ENCODE data around the gene PCDHGC3. TPM values are rescaled to one million over a fixed set of nuclear protein-coding genes. Genes with fewer than 3 reads are reported as not detected.
A peak's percentile ranks its signal among the peaks of the same experiment; 100 is the strongest.

The PCDHGC3 gene
- total and polyA plus RNA-seq, 7 experiments from 2014 or later, result 0.14 to 0.76 (median 0.16) TPM; not detected in 1

GRCh38 chr5:141476132-141476911 is 556 bp downstream of the PCDHGC3 start:
- intact Hi-C loops (cut with micrococcal nuclease), result loop anchor here (5.0 kb wide), 2 partner anchors 36 to 54 kb away; partner anchors contain the start of gene PCDHGA11 (in 1 of the 2)
- Histone ChIP-seq H3K4me1 (ENCODE audit: control insufficient read depth in 2 of 2, insufficient read depth in 2 of 2, low read length in 2 of 2) (peaks cover 5 to 13% of the 10 kb centered on the region in 2 donors), H3K4me3 (ENCODE audit: low read length) (peak overlapping the region; percentile 67), H3K27me3 (ENCODE audit: control insufficient read depth in 2 of 2, insufficient read depth in 2 of 2, low read length in 2 of 2) (peaks cover 1 to 13% of the 10 kb centered on the region in 2 donors), H3K9me3 (ENCODE audit: control insufficient read depth in 2 of 3, low read length in 3 of 3) (no peaks in the 10 kb centered on the region), H3K27ac (ENCODE audit: low read depth, low read length) (no peak overlapping the region), H3K36me3 (ENCODE audit: control insufficient read depth in 2 of 3, insufficient read depth in 3 of 3, low read length in 3 of 3) (no peaks in the 10 kb centered on the region)
- no peaks in the 10 kb centered on the region for H3K36me3 Mint-ChIP-seq
- DNase-seq (peak in 1 of 9 donors; percentile 9), ATAC-seq (no peak)
- H3K4me1 Mint-ChIP-seq, result peaks cover 16 to 32% (median 29%) of the 10 kb centered on the region in 7 donors
- ChIA-PET CTCF (no interaction called here), POLR2A (no interaction called here)
- peaks cover 0 to 3% (median 0%) of the 10 kb centered on the region in 11 donors for H3K9me3 Mint-ChIP-seq
- peak overlapping the region in 2 of 9 donors; percentile 21 to 87 for H3K27ac Mint-ChIP-seq
- H3K4me3 Mint-ChIP-seq, result peak overlapping the region; percentile 83 to 95 (median 91)
- H3K27me3 Mint-ChIP-seq, result peaks cover 57 to 73% (median 62%) of the 10 kb centered on the region in 5 donors

GRCh38 chr5:141477044-141477575 is 1.3 kb downstream of the PCDHGC3 start:
- H3K27me3 ChIP-seq (ENCODE audit: control insufficient read depth in 2 of 2, insufficient read depth in 2 of 2, low read length in 2 of 2), result peaks cover 0 to 13% of the 10 kb centered on the region in 2 donors
- ChIA-PET CTCF (no interaction called here), POLR2A (no interaction called here)
- H3K27ac Mint-ChIP-seq, result peak overlapping the region in 1 of 9 donors; percentile 38
- peaks cover 16 to 32% (median 29%) of the 10 kb centered on the region in 7 donors for H3K4me1 Mint-ChIP-seq
- no peak overlapping the region for H3K27ac ChIP-seq (ENCODE audit: low read depth, low read length)
- H3K36me3 ChIP-seq (ENCODE audit: control insufficient read depth in 2 of 3, insufficient read depth in 3 of 3, low read length in 3 of 3), result no peaks in the 10 kb centered on the region
- H3K9me3 Mint-ChIP-seq, result peaks cover 0 to 3% (median 0%) of the 10 kb centered on the region in 11 donors
- H3K9me3 ChIP-seq (ENCODE audit: control insufficient read depth in 2 of 3, low read length in 3 of 3), result no peaks in the 10 kb centered on the region
- no peaks in the 10 kb centered on the region for H3K36me3 Mint-ChIP-seq
- no peak for DNase-seq
- peaks cover 60 to 76% (median 66%) of the 10 kb centered on the region in 5 donors for H3K27me3 Mint-ChIP-seq
- H3K4me3 Mint-ChIP-seq, result peak overlapping the region; percentile 49 to 95 (median 91)
- H3K4me3 ChIP-seq (ENCODE audit: low read length), result peak overlapping the region; percentile 67
- intact Hi-C loops (cut with micrococcal nuclease), result loop anchor here (5.0 kb wide), 2 partner anchors 35 to 55 kb away; partner anchors contain the start of gene PCDHGA11 (in 1 of the 2)
- peaks cover 5 to 13% of the 10 kb centered on the region in 2 donors for H3K4me1 ChIP-seq (ENCODE audit: control insufficient read depth in 2 of 2, insufficient read depth in 2 of 2, low read length in 2 of 2)
- ATAC-seq, result no peak

DNA sequence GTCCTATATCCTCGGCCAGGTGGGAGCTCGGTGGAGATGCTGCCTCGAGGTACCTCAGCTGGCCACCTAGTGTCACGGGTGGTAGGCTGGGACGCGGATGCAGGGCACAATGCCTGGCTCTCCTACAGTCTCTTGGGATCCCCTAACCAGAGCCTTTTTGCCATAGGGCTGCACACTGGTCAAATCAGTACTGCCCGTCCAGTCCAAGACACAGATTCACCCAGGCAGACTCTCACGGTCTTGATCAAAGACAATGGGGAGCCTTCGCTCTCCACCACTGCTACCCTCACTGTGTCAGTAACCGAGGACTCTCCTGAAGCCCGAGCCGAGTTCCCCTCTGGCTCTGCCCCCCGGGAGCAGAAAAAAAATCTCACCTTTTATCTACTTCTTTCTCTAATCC is 2.0 kb downstream of the PCDHGC3 start:
- no peak overlapping the region for H3K27ac ChIP-seq (ENCODE audit: low read depth, low read length)
- DNase-seq, result no peak
- peaks cover 0 to 13% of the 10 kb centered on the region in 2 donors for H3K27me3 ChIP-seq (ENCODE audit: control insufficient read depth in 2 of 2, insufficient read depth in 2 of 2, low read length in 2 of 2)
- no peaks in the 10 kb centered on the region for H3K36me3 Mint-ChIP-seq
- H3K36me3 ChIP-seq (ENCODE audit: control insufficient read depth in 2 of 3, insufficient read depth in 3 of 3, low read length in 3 of 3), result no peaks in the 10 kb centered on the region
- peaks cover 0 to 3% (median 0%) of the 10 kb centered on the region in 11 donors for H3K9me3 Mint-ChIP-seq
- peaks cover 66 to 81% (median 72%) of the 10 kb centered on the region in 5 donors for H3K27me3 Mint-ChIP-seq
- intact Hi-C loops (cut with micrococcal nuclease), result loop anchor here (5.0 kb wide), 2 partner anchors 34 to 56 kb away; partner anchors contain the start of gene PCDHGA11 (in 1 of the 2)
- H3K9me3 ChIP-seq (ENCODE audit: control insufficient read depth in 2 of 3, low read length in 3 of 3), result no peaks in the 10 kb centered on the region
- peak overlapping the region in 4 of 10 donors; percentile 26 to 95 (median 92) for H3K4me3 Mint-ChIP-seq
- ChIA-PET CTCF (no interaction called here), POLR2A (no interaction called here)
- ATAC-seq, result no peak
- H3K4me1 ChIP-seq (ENCODE audit: control insufficient read depth in 2 of 2, insufficient read depth in 2 of 2, low read length in 2 of 2), result peaks cover 5 to 13% of the 10 kb centered on the region in 2 donors
- no peak overlapping the region for H3K27ac Mint-ChIP-seq
- H3K4me1 Mint-ChIP-seq, result peaks cover 16 to 32% (median 29%) of the 10 kb centered on the region in 7 donors
- no peak overlapping the region for H3K4me3 ChIP-seq (ENCODE audit: low read length)

DNA sequence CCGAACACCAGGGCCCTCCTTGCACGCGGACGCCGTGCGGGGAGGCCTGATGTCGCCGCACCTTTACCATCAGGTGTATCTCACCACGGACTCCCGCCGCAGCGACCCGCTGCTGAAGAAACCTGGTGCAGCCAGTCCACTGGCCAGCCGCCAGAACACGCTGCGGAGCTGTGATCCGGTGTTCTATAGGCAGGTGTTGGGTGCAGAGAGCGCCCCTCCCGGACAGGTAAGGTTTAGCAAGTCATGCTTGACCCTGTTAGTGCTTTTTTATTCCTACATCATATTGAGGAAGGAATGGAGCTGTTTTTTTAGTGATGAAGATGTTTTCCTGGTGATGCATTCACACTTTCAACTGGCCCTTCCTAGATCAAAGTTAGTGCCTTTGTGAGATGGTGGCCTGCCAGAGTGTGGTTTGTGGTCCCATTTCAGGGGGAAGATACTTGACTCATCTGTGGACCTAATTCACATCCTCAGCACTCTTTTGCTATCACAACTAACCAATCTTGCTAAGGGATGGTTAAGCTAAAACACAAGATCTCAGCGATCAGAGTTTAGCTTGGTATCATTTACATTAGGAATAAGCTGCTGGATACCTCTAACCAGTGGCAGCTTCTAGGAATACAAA is 2.7 kb downstream of the PCDHGC3 start:
- no peaks in the 10 kb centered on the region for H3K36me3 ChIP-seq (ENCODE audit: control insufficient read depth in 2 of 3, insufficient read depth in 3 of 3, low read length in 3 of 3)
- H3K27me3 Mint-ChIP-seq, result peaks cover 71 to 81% (median 75%) of the 10 kb centered on the region in 5 donors
- CTCF ChIA-PET, result no interaction called here

DNA sequence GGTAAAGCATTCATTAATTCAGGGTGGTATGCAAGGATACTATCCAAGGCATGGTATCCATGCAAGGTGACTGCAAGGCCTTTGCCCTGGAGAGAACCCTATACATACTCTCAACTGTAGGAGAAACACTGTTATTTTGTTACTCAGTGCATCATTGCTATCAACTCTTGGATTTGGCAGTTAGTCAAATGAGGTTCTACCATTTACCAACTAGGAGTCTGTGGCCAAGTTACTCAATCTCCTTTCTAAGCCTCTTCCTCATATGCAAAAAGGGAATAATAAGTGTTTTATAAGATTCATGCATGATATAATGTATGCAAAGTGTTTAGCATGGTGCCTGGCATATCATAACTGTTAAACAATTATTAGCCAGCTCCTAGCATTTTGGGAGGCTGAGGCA is 4.0 kb downstream of the PCDHGC3 start:
- no peaks in the 10 kb centered on the region for H3K36me3 ChIP-seq (ENCODE audit: control insufficient read depth in 2 of 3, insufficient read depth in 3 of 3, low read length in 3 of 3)
- Mint-ChIP-seq H3K27ac (no peak overlapping the region), H3K4me3 (no peak overlapping the region), H3K9me3 (peaks cover 0 to 4% (median 0%) of the 10 kb centered on the region in 11 donors), H3K27me3 (peaks cover 81 to 94% (median 86%) of the 10 kb centered on the region in 5 donors), H3K4me1 (peaks cover 18 to 44% (median 36%) of the 10 kb centered on the region in 7 donors), H3K36me3 (peaks cover 0 to 4% (median 0%) of the 10 kb centered on the region in 5 donors)
- no peaks in the 10 kb centered on the region for H3K9me3 ChIP-seq (ENCODE audit: control insufficient read depth in 2 of 3, low read length in 3 of 3)
- H3K4me1 ChIP-seq (ENCODE audit: control insufficient read depth in 2 of 2, insufficient read depth in 2 of 2, low read length in 2 of 2), result peaks cover 5 to 14% of the 10 kb centered on the region in 2 donors
- H3K27me3 ChIP-seq (ENCODE audit: control insufficient read depth in 2 of 2, insufficient read depth in 2 of 2, low read length in 2 of 2), result peaks cover 7 to 20% of the 10 kb centered on the region in 2 donors
- ATAC-seq, result no peak
- H3K27ac ChIP-seq (ENCODE audit: low read depth, low read length), result no peak overlapping the region
- ChIA-PET CTCF (no interaction called here), POLR2A (no interaction called here)
- intact Hi-C loops (cut with micrococcal nuclease), result loop anchor here (5.0 kb wide), 2 partner anchors 33 to 57 kb away; partner anchors contain the start of gene PCDHGA11 (in 1 of the 2)
- no peak for DNase-seq
- H3K4me3 ChIP-seq (ENCODE audit: low read length), result no peak overlapping the region

More for the DNA sequence above, 2.7 kb downstream of the PCDHGC3 start:
- Histone ChIP-seq H3K4me1 (ENCODE audit: control insufficient read depth in 2 of 2, insufficient read depth in 2 of 2, low read length in 2 of 2) (peaks cover 5 to 13% of the 10 kb centered on the region in 2 donors), H3K27me3 (ENCODE audit: control insufficient read depth in 2 of 2, insufficient read depth in 2 of 2, low read length in 2 of 2) (peaks cover 3 to 13% of the 10 kb centered on the region in 2 donors), H3K27ac (ENCODE audit: low read depth, low read length) (no peak overlapping the region), H3K9me3 (ENCODE audit: control insufficient read depth in 2 of 3, low read length in 3 of 3) (no peaks in the 10 kb centered on the region), H3K4me3 (ENCODE audit: low read length) (no peak overlapping the region)
- POLR2A ChIA-PET, result no interaction called here
- DNase-seq (no peak), ATAC-seq (no peak)
- Mint-ChIP-seq H3K36me3 (peaks cover 0 to 4% (median 0%) of the 10 kb centered on the region in 5 donors), H3K27ac (no peak overlapping the region), H3K4me3 (peak overlapping the region in 4 of 10 donors; percentile 24 to 95 (median 92)), H3K4me1 (peaks cover 16 to 34% (median 29%) of the 10 kb centered on the region in 7 donors), H3K9me3 (peaks cover 0 to 4% (median 0%) of the 10 kb centered on the region in 11 donors)
- intact Hi-C loops (cut with micrococcal nuclease), result loop anchor here (5.0 kb wide), 2 partner anchors 34 to 56 kb away; partner anchors contain the start of gene PCDHGA11 (in 1 of the 2)

DNA sequence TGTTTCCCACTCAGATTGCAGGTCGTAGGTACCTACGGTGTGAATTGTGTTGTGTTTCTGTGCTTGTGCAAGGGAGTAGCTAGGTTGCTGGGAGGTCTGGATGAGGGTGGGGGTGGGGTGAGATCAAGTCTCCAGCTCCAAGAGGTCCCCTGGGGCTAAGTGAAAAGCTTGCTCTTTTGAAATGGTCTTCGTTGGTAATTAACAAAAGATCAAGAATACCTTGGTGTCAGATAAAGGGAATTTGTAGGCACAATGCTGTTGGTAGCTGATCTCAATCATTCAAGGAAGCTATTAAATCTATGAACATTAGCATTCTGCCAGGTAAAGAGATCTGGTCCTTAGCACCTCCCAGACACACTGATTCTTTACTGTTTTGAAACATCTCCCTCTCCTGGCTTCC is 8.1 kb downstream of the PCDHGC3 start:
- CTCF ChIA-PET, result no interaction called here
- H3K36me3 ChIP-seq (ENCODE audit: control insufficient read depth in 2 of 3, insufficient read depth in 3 of 3, low read length in 3 of 3), result no peaks in the 10 kb centered on the region
- no peak for DNase-seq
- POLR2A ChIA-PET, result interaction anchor here (0.6 kb wide), 1 partner anchor 10 kb away, joined by 3 read pairs; no protein-coding TSS in a partner anchor
- peaks cover 71 to 90% (median 79%) of the 10 kb centered on the region in 5 donors for H3K27me3 Mint-ChIP-seq
- no peak for ATAC-seq
- H3K4me3 ChIP-seq (ENCODE audit: low read length), result no peak overlapping the region
- peaks cover 0 to 25% (median 17%) of the 10 kb centered on the region in 7 donors for H3K4me1 Mint-ChIP-seq
- H3K4me1 ChIP-seq (ENCODE audit: control insufficient read depth in 2 of 2, insufficient read depth in 2 of 2, low read length in 2 of 2), result peaks cover 0 to 8% of the 10 kb centered on the region in 2 donors
- H3K9me3 Mint-ChIP-seq, result peaks cover 0 to 5% (median 0%) of the 10 kb centered on the region in 11 donors
- peaks cover 7 to 19% of the 10 kb centered on the region in 2 donors for H3K27me3 ChIP-seq (ENCODE audit: control insufficient read depth in 2 of 2, insufficient read depth in 2 of 2, low read length in 2 of 2)
- H3K36me3 Mint-ChIP-seq, result peaks cover 0 to 12% (median 0%) of the 10 kb centered on the region in 5 donors
- intact Hi-C loops (cut with micrococcal nuclease), result no loop called here
- H3K4me3 Mint-ChIP-seq, result peak overlapping the region in 3 of 10 donors; percentile 72 to 75 (median 74)
- H3K27ac Mint-ChIP-seq, result no peak overlapping the region
- no peaks in the 10 kb centered on the region for H3K9me3 ChIP-seq (ENCODE audit: control insufficient read depth in 2 of 3, low read length in 3 of 3)
- no peak overlapping the region for H3K27ac ChIP-seq (ENCODE audit: low read depth, low read length)
